ENCODE results near the gene PRPF39. TPM values are rescaled to one million over a fixed set of nuclear protein-coding genes. Genes with fewer than 3 reads are reported as not detected.

PRPF39 gene
- total RNA-seq, 1 donor from 2014 or later, result 47.8 TPM

DNA sequence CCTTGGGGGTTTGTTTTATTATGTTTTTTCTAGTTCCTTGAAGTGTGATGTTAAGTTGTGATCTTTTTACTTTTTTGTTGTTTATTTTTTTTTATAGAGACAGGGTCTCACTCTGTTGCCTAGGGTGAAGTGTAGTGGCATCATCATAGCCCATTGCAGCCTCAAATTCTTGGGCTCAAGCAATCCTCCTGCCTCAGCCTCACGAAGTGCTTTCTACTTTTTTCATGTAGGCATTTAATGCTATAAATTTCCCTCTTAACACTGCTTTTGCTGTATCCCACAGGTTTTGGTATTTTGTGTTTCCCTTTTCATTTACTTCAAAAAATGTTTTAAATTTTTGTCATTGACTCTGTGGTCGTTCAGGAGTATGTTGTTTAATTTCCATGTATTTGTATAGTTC lies 26.6 kb upstream of the PRPF39 start:
- Mint-ChIP-seq H3K9me3 (ENCODE audit: unreplicated experiment) (no peaks in the 10 kb centered on the region), H3K4me3 (ENCODE audit: unreplicated experiment) (no peak overlapping the region), H3K27me3 (ENCODE audit: unreplicated experiment) (no peaks in the 10 kb centered on the region), H3K36me3 (ENCODE audit: low read depth, unreplicated experiment) (peaks cover 14% of the 10 kb centered on the region), H3K4me1 (ENCODE audit: unreplicated experiment) (no peaks in the 10 kb centered on the region), H3K27ac (ENCODE audit: unreplicated experiment) (no peak overlapping the region)
- TF ChIP-seq, protein P1, sequence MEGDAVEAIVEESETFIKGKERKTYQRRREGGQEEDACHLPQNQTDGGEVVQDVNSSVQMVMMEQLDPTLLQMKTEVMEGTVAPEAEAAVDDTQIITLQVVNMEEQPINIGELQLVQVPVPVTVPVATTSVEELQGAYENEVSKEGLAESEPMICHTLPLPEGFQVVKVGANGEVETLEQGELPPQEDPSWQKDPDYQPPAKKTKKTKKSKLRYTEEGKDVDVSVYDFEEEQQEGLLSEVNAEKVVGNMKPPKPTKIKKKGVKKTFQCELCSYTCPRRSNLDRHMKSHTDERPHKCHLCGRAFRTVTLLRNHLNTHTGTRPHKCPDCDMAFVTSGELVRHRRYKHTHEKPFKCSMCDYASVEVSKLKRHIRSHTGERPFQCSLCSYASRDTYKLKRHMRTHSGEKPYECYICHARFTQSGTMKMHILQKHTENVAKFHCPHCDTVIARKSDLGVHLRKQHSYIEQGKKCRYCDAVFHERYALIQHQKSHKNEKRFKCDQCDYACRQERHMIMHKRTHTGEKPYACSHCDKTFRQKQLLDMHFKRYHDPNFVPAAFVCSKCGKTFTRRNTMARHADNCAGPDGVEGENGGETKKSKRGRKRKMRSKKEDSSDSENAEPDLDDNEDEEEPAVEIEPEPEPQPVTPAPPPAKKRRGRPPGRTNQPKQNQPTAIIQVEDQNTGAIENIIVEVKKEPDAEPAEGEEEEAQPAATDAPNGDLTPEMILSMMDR (IDR thresholded peaks at IDR 0.05; ENCODE audit: unreplicated experiment), result no peak
- no peak for DNase-seq (ENCODE audit: low spot score)

DNA sequence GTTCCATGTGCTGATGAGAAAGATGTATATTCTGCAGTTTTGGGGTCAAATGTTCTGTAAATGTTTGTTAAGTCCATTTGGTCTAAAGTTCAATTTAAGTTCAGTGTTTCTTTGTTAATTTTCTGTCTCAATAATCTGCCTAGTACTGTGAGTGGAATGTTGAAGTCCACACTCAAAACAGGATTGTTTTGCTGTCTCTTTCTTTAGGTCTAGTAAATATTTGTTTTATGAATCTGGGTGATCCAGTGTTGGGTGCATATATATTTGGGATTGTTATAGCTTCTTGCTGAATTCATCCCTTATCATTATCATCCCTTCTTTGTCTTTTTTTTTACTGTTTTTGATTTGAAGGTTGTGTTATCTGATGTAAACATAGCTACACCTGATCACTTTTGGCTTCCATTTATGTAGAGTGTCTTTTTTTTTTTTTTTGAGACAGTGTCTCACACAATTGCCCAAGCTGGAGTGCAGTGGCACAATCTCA lies 26.0 kb upstream of the PRPF39 start:
- H3K4me3 Mint-ChIP-seq (ENCODE audit: unreplicated experiment), result no peak overlapping the region
- TF ChIP-seq, protein P1 (IDR thresholded peaks at IDR 0.05; ENCODE audit: unreplicated experiment), result no peak

DNA sequence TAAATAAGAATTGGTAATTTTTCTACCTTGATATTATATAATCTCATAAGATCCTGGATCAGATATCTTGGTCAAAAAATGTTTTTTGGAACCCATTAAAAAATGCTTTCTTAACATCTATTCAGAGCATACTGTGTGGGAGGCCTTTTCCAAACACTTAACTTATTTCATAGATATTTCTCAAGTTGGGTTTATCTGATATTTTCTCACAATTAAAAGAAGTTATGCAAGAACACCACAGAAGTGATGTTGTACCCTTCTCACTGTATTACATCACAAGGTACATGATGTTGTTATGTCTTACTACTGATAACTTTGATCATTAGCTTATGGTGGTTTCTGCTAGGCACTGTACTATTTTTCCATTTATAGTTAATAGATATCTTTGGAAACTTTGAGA lies 23.4 kb upstream of the PRPF39 start:
- no peaks in the 10 kb centered on the region for H3K9me3 Mint-ChIP-seq (ENCODE audit: unreplicated experiment)
- H3K4me1 Mint-ChIP-seq (ENCODE audit: unreplicated experiment), result no peaks in the 10 kb centered on the region
- H3K36me3 Mint-ChIP-seq (ENCODE audit: low read depth, unreplicated experiment), result peaks cover 16% of the 10 kb centered on the region
- TF ChIP-seq, protein P1 (IDR thresholded peaks at IDR 0.05; ENCODE audit: unreplicated experiment), result no peak
- DNase-seq (ENCODE audit: low spot score), result no peak
- no peak overlapping the region for H3K27ac Mint-ChIP-seq (ENCODE audit: unreplicated experiment)
- H3K27me3 Mint-ChIP-seq (ENCODE audit: unreplicated experiment), result peaks cover 1% of the 10 kb centered on the region
- no peak overlapping the region for H3K4me3 Mint-ChIP-seq (ENCODE audit: unreplicated experiment)

More for the DNA sequence above, 26.0 kb upstream of the PRPF39 start:
- no peaks in the 10 kb centered on the region for H3K4me1 Mint-ChIP-seq (ENCODE audit: unreplicated experiment)
- peaks cover 14% of the 10 kb centered on the region for H3K36me3 Mint-ChIP-seq (ENCODE audit: low read depth, unreplicated experiment)
- H3K27me3 Mint-ChIP-seq (ENCODE audit: unreplicated experiment), result no peaks in the 10 kb centered on the region
- no peak overlapping the region for H3K27ac Mint-ChIP-seq (ENCODE audit: unreplicated experiment)
- no peaks in the 10 kb centered on the region for H3K9me3 Mint-ChIP-seq (ENCODE audit: unreplicated experiment)
- DNase-seq (ENCODE audit: low spot score), result no peak

DNA sequence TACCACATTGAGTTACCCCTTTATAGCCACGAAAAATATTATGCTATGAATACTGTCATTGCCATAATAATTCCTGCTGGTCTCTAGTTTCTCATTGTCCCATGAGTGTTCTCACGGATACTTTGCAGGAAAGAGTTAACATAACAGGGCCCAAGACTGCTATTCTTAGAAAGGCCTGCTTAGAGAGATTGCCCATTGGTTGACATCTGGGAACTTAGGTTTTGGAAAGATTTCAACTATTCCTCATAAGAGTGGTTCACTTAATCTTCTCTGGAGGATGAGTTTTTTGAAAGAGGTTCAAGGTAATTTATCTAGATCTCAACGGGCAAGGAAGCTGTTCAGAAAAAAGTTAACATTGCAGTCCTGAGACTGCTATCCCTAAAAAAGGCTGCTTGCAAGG lies 18.4 kb upstream of the PRPF39 start:
- Mint-ChIP-seq H3K36me3 (ENCODE audit: low read depth, unreplicated experiment) (peaks cover 7% of the 10 kb centered on the region), H3K4me3 (ENCODE audit: unreplicated experiment) (no peak overlapping the region), H3K27me3 (ENCODE audit: unreplicated experiment) (peaks cover 1% of the 10 kb centered on the region), H3K4me1 (ENCODE audit: unreplicated experiment) (no peaks in the 10 kb centered on the region), H3K27ac (ENCODE audit: unreplicated experiment) (no peak overlapping the region), H3K9me3 (ENCODE audit: unreplicated experiment) (no peaks in the 10 kb centered on the region)
- TF ChIP-seq, protein P1 (IDR thresholded peaks at IDR 0.05; ENCODE audit: unreplicated experiment), result no peak
- DNase-seq (ENCODE audit: low spot score), result no peak

DNA sequence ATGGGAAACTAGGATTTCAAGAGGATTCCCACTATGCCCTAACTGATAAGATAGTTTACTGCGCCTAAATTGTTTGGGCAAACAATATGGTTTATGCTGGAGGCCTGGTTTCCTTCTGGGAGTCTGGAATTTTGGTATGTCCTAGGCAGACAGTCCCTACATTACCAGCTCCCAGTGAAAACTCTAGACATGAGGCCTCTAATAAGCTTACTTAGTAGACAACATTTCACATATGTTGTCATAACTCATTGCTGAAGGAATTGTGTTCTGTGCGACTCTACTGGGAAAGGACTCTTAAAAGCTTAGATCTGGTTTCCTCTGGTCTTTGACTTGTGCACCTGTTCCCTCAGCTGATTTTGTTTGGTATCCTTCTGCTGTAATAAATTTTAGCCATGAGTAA lies 18.0 kb upstream of the PRPF39 start:
- TF ChIP-seq, protein P1 (IDR thresholded peaks at IDR 0.05; ENCODE audit: unreplicated experiment), result no peak
- Mint-ChIP-seq H3K4me3 (ENCODE audit: unreplicated experiment) (no peak overlapping the region), H3K4me1 (ENCODE audit: unreplicated experiment) (no peaks in the 10 kb centered on the region), H3K9me3 (ENCODE audit: unreplicated experiment) (no peaks in the 10 kb centered on the region), H3K27ac (ENCODE audit: unreplicated experiment) (no peak overlapping the region), H3K36me3 (ENCODE audit: low read depth, unreplicated experiment) (peaks cover 7% of the 10 kb centered on the region), H3K27me3 (ENCODE audit: unreplicated experiment) (peaks cover 1% of the 10 kb centered on the region)
- DNase-seq (ENCODE audit: low spot score), result no peak

All from endothelial cell (in vitro differentiated cells).